GM19463 (cell line): ENCODE measurements around the gene SHMT2.
"Not testable (repeated sequence)": the region's sequence is repeated elsewhere in the genome, so short reads cannot be mapped to it uniquely, and the experiment has no call there.

Experiments used
- ATAC-seq: cut with Tn5 transposase; IDR thresholded peaks from one replicate; pipeline ENCODE4 v1.9.1; 2021; ENCODE audit warnings: mild to moderate bottlenecking, moderate library complexity; ENCODE audit not compliant: unreplicated experiment

SHMT2 gene

DNA sequence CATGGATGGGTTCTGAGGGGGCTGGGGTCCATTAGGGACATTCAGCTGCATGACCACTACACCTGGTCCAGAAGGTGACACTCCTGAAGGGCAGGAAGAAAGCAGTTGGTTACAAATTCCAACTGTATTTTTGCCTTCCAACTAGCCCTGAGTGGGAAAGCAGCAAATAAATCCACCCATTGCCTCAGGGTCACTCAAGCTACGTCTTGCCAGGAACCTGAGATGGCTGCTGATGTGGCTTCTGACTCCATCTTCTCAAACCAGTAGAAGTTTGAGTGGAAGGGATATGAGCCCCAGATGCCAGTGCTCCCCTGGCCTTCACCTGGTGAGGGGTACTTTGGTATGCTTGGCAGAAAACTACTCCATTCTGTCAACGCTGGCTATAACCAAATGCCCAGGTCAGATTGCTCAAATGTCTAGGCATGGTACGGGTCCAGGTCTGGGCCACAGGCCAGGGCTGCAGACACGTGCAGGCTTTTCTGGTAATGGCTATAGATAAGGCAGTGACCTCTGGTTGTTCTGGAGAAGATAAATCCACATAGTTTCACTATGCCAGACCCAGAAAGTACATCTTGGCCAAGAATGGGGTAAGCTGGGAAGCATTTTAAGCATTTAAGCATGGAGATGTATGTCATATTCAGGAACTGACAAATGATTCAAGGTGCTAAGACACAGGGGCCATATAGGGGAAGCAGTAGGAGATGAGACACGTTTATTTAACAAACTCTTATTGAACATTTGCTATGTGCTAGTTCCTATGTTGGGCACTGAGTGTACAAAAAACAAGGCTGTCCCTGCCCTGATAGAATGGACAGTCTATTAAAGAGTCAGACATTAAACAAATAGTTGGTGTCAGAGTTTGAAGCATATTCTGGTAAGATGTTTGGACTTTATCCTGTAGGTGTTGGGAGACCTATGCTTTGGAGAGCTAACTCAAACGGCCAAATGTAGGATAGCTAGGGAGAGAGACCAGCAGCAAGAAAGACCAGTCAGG lies 29.8 kb downstream of the SHMT2 start:
- no peak for ATAC-seq

DNA sequence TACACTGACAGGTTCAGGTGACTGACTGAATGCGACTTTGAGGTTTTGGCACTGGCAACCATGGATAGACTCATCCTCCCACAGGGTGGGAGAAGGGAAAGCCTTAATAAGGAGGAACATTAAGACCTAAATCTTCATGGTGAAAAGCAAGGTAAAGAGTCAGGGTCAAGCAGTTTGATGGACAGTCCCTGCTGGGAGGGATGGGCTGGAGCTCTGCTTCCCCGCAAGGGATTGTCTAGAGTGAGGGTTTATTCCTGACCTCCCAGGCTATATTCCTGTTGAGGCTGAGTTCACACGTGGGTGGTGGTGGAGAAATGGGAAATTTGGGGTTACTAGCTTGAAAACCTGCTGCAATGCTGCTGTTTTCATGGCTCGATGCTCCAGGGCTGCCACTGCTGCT lies 30.9 kb downstream of the SHMT2 start:
- ATAC-seq: no peak

DNA sequence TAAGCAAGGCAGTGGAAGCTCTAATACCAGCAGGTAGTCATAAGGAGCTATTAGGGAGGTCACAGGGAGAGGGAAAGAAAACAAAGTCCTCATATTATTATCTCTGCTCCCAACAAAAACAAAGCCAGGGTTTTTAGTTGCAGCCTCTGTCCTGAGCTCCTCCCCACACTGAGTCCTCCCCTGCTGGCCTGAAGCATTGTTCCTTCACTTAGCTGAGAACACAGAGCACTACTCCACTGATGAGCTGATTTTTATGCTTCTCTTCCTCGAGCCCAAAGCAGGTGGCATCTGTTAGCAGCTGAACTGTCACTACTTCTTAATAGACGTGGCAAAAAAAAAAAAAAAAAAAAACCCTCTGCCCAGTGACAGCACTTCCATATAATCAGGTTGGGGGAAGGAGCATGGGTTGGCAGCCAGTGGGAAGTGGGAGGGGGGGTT lies 31.9 kb downstream of the SHMT2 start:
- no peak for ATAC-seq

DNA sequence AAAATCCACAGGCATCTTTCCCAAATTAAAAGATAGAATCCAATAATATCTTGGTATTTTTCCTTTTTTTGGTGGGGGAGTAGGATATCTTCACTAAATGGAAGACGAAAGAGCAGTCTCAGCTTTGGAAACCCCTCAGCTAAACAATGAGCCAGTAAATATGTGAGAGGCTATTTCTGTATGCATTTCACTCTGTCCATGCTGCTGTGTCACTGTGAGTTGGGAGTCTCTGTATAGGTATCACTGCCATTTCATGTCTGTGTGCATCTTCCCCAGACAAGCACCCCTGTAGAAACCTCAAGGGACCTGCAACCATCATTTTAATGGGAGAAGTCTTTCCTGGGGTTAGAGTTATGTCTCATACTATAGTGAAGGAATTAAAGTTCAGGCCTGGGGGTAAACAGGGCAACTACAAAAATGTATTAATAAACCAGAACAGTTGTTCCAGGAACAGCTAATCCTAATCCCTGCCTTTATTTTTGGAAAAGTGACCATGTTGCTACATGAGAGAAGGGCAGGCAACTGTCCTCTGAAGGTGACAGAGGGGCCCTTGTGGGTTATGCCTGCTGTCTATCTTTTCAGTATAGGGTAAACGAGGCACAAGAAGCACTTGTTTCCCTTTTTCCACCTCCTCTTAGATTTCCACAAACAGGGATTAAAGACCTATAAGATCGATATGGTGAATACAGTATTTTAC lies 32.8 kb downstream of the SHMT2 start:
- no peak for ATAC-seq

DNA sequence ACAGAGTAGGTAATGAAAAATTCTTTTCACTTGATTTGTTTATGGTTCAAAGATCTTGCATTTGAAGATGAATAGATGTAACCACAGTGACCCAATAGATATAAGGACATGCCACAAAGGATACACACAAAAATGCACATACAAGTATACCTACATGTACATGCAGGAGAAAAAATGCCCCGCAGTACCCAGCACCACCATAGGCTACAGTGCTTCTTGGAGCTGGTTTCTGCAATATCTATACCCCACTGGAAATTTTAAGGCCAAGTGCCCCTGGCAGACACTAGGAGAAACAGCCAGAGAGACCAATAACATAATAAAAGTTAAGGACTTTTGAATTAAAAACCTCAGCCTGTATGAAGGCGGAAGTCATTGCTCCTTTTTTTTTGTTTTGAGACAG lies 33.6 kb downstream of the SHMT2 start:
- no peak for ATAC-seq

DNA sequence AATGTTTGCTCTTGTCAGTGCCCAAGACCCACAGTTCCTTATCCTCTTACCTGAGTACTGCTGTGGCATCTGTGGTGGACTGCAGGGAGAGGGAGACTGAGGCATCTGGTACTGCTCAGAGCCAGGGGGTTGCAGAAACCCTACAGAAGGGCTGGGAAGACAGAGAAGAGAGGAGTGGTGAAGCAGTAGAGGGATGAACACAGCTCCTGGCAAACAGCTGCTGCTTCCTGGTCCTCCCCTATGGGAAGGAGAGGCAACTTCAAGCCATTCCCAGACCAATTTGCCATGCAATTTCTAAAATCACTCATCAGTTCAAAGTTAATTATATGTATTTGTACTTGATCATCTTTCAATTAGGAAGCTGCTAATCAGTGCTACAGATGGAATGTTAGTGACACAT lies 37.2 kb downstream of the SHMT2 start:
- no peak for ATAC-seq

DNA sequence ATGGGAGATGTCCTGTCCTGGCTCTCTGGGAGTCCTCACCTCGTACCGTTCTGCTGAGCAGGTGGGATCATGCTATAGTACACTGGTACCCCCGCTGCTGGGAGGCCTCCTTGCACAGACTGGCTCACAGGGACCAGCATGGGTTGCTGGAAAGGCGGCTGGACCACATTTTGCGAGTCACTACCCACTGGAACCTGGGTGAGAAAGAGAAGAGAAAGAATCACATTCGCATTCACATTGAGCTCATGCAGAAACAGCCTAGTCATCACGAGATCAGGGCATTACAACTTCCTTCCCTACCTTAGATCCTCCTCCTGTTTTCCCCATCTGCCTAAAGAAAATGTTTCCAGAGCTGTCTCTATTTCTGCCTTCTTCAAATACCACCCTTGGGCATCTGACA lies 38.8 kb downstream of the SHMT2 start:
- ATAC-seq: no peak

DNA sequence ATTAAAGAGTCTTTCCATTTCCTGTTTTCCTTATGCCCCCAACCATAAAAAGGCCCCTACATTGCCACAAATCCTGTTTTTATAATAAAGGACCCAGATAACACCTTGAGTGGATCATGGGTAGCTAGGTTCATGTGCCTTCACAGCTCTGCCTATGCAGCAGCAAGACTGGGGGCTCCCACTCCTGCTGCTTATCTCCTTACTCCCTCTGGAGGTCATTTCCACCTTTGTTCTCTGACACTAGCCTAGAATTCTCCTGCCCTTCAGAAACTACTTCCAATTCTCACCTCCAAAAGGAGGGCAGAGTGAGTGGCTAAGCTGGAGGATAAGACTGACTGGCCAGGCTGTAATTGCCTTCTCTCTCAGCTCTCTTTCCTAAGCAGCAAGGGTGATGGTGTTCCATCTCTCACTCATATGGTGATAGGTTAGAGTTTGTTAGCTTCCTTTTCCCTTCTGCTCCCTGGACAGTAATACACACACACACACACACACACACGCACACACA lies 41.5 kb downstream of the SHMT2 start:
- no peak for ATAC-seq

DNA sequence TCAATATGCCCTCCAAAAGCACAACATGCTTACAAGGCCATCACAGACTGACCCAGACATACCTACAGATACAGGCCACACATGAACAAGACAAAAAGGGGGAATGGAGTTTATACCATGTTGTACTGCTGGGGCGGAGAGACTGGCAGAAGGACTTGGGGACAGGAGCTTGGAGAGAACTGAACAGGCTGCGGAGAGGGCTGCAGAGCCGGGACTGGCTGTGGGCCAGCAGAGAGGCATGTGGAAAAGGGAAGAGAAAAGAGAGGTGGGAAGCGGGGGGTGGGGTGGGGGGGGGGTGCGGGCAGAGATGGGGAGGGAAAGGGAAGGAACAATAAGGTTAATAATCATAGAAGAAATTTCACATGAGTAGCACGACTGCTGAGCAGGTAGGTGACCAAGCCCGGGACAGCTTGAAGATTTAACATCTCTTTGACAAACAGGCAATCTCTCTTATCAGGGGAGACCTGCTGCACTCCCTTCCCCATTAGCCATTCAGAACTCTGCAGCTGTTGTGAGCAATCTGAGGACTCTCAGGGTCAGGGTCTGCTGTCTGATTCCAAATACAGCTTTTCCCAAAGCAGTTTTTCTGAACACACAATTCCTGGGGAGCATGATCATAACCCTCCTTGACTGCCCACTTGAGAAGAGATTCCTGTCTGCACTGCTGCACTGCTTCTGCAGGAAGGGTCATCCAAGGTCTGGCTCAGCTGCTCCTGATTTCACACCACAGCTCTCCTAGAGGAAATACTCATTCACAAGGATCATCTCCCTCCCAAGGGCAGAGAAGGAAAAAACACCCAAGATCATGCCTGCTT lies 43.0 kb downstream of the SHMT2 start:
- ATAC-seq: no peak

DNA sequence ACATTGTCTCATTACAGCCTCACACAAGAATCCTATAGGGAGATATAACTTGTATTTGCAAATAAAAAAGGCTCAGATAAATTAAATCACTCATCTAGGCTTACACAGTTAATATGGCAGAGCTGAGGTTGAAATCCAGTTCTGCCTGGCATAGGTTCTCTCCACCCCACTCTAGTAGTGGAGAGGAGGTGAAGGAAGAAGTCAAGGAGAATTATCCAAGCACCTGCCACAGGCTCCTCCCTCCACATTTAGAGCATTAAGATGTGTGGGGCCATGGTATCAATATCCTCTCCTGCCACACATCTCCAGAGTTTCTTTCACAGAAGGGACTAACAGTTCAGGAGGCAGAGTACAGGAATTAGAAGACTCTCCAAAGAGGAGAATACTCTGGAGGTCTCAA lies 44.0 kb downstream of the SHMT2 start:
- no peak for ATAC-seq

DNA sequence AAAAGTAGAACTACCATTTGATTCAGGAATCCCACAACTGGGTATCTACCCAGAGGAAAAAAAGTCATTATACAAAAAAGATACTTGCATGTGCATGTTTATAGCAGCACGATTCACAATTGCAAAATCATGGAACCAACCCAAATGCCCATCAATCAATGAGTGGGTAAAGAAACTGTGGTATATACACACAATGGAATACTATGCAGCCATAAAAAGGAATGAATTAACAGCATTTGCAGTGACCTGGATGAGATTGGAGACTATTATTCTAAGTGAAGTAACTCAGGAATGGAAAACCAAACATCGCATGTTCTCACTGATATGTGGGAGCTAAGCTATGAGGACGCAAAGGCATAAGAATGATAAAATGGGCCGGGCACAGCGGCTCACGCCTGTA lies 46.7 kb downstream of the SHMT2 start:
- ATAC-seq: not testable (repeated sequence)

DNA sequence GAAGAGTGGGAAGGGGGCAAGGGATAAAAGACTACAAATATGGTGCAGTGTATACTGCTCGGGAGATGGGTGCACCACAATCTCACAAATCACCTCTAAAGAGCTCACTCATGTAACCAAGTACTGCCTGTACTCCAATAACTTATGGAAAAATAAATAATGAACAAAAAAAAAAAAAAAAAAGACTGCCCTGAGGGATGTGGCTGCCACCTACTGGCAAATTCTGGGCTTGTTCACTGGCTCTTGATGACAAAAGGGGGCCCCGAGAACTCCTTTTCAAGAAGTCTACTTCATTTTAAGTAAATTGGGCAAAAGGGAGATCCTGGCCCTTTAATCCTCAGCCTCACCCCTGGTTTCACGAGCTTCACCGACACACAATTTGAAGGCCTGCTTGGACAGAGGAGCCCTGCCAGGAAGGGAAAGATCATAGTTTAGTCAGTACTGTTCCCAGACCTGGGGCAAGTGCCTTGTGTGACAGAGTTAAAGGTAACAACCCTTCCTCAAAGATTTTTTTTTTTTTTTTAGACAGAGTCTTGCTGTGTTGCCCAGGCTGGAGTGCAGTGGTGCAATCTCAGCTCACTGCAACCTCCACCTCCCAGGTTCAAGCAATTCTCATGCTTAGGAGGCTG lies 47.5 kb downstream of the SHMT2 start:
- no peak for ATAC-seq

DNA sequence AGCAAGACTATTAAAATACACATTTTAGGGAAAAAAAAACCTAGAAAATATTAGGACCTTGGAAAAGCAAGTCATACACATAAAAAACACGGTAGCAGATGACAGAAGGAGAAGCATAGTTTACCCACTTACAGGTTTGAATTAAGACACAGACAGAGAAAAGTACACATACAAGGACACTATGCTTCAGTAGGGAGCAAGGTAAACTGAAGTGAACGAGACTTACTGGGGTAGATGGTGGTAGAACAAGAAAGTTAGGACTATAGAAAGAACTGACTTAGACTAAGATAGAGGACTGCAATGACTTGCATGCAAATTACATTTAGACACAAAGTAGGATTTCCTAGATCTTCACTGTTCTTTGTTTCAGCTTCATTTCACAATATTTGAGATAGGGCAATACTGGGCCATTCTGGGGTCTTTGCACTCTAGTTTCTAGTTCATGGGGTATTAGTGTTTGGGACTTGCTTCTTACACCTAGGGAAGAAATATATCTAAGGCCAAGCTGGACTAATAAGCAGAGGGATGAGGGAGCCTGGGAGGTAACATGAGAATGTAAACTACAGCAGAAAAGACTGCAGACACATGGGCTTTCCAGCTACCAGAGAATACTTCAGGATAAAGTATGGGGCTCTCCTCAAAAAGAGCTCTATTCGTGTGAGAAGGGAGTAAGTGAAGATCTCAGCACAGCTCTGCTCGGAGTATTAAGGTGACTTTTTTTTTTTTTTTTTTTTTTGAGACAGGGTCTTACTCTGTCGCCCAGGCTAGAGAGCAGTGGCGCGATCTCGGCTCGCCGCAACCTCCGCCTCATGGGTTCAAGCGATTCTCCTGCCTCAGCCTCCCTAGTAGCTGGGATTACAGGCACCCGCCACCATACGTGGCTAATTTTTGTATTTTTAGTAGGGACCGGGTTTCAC lies 49.2 kb downstream of the SHMT2 start:
- no peak for ATAC-seq

DNA sequence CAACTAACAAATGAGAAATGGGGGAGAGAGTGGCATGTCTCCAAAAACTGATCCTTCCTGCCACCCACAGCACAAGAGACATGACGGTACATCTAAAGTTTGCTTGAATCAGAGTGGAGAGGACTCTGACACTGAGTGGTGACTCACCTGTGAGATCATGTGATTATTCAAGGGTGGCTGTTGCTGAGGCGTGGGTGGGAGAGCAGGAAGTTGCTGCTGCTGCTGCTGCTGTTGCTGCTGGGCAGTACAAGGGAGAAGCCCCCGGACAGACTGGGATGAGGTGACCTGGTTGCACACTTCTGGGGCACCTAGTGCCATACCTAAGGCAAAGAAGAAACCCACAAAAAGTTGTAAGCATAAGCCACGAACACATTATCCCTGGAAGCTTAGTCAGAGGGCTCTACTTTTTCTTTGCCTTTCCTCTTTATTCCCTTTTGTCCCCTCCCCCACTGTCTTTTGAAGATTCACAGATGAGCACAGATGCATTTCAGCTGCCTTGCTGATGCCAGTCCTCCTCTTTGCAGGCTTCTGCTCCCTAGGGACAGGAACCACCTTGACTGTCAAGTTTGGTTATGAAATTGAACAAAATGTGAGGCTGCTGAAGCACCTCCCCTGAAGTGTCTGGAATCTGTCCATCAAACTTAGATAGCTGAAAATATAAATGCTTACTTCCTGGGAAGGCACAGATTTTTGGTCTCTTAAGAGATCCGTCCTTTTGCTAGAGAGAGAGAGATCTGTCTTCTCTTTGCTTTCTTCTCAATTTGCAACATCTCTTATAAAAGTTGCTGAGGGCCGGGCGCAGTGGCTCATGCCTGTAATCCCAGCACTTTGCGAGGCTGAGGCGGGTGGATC lies 50.9 kb downstream of the SHMT2 start:
- ATAC-seq: peak; percentile 100

DNA sequence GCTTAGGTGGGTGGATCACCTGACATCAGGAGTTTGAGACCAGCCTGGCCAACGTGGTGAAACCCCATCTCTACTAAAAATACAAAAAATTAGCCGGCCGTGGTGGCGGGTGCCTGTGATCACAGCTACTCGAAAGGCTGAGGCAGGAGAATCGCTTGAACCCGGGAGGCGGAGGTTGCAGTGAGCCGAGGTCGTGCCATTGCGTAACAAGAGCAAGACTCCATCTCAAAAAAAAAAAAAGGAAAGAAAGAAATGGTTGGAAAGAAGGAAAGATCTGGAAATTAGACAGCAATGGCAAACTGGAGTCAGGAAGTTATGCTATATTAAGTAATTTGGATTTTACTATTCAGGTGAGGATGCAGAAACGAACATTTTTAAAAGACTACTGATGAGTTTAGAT lies 52.6 kb downstream of the SHMT2 start:
- not testable (repeated sequence) for ATAC-seq
